IMR-90 (cell line): Measurements from ENCODE around the gene RAP1A.

Experiments used
- BHLHE40 ChIP-seq: fragments of 150-350 bp; IDR thresholded peaks from 2 replicates; pipeline ENCODE4 v1.6.1; 2016; ENCODE audit warnings: mild to moderate bottlenecking, low read depth, low read length
- CEBPB ChIP-seq: IDR thresholded peaks from 2 replicates; pipeline ENCODE4 v1.6.1; 2012; ENCODE audit warnings: low read depth, low read length, improper control_type of control experiment
- CHD1 ChIP-seq: IDR thresholded peaks from 2 replicates; pipeline ENCODE4 v1.6.1; 2012; ENCODE audit warnings: low read depth, low read length, improper control_type of control experiment
- ELK1 ChIP-seq: fragments of 150-350 bp; IDR thresholded peaks from 2 replicates; pipeline ENCODE4 v1.6.1; 2016; ENCODE audit warnings: low read depth, mild to moderate bottlenecking, low read length, moderate library complexity, borderline replicate concordance
- MAFK ChIP-seq: IDR thresholded peaks from 2 replicates; pipeline ENCODE4 v1.6.1; 2012; ENCODE audit warnings: low read depth, low read length, improper control_type of control experiment
- MAZ ChIP-seq: IDR thresholded peaks from 2 replicates; pipeline ENCODE4 v1.6.1; 2012; ENCODE audit warnings: low read depth, mild to moderate bottlenecking, low read length, improper control_type of control experiment, moderate library complexity, borderline replicate concordance
- MXI1 ChIP-seq: IDR thresholded peaks from 2 replicates; pipeline ENCODE4 v1.6.1; 2012; ENCODE audit warnings: low read depth, mild to moderate bottlenecking, low read length, moderate library complexity, borderline replicate concordance
- POLR2A ChIP-seq: IDR thresholded peaks from 2 replicates; pipeline ENCODE4 v1.6.1; 2012; ENCODE audit warnings: mild to moderate bottlenecking, low read depth, low read length
- RAD21 ChIP-seq: IDR thresholded peaks from 2 replicates; pipeline ENCODE4 v1.6.1; 2012; ENCODE audit warnings: low read length, improper control_type of control experiment
- RCOR1 ChIP-seq: IDR thresholded peaks from 2 replicates; pipeline ENCODE4 v1.6.1; 2012; ENCODE audit warnings: mild to moderate bottlenecking, low read length, improper control_type of control experiment; ENCODE audit not compliant: insufficient replicate concordance
- RFX5 ChIP-seq: IDR thresholded peaks from 2 replicates; pipeline ENCODE4 v1.8.0; 2012; ENCODE audit warnings: low read depth, mild to moderate bottlenecking, low read length, moderate library complexity
- SMC3 ChIP-seq: fragments of 150-350 bp; IDR thresholded peaks from 2 replicates; pipeline ENCODE4 v1.6.1; 2016; ENCODE audit warnings: low read depth, mild to moderate bottlenecking, antibody characterized with exemption, low read length, moderate library complexity
- TF ChIP-seq, protein P1 (sequence below): conservative IDR thresholded peaks from 2 replicates; pipeline ENCODE4 v1.5.1; 2012; ENCODE audit warnings: mild to moderate bottlenecking, low read depth, low read length, improper control_type of control experiment
- TF ChIP-seq, protein P2 (sequence below): fragments of 150-350 bp; IDR thresholded peaks from 2 replicates; pipeline ENCODE4 v1.6.1; 2017; ENCODE audit warnings: mild to moderate bottlenecking, antibody characterized with exemption, low read length, low read depth

DNA sequence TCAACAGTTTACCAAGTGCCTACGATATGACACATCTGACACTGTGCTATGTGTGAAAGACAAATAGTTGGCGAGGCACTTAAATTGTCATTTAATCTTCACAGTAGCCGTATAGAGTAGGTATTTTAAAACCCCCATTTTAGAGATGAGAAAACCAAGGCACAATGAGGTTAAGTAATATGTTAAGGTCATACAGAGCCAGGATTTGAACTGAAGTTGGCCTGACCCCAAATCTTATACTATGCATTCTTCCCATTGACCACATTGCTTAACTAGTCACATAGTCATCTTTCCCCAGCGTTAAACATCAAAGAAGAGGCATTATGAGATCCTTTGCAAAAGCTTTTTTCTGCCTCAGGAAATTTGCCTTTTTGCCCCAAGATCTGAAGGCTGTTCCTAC lies 115.7 kb downstream of the RAP1A start:
- TF ChIP-seq, protein P1, sequence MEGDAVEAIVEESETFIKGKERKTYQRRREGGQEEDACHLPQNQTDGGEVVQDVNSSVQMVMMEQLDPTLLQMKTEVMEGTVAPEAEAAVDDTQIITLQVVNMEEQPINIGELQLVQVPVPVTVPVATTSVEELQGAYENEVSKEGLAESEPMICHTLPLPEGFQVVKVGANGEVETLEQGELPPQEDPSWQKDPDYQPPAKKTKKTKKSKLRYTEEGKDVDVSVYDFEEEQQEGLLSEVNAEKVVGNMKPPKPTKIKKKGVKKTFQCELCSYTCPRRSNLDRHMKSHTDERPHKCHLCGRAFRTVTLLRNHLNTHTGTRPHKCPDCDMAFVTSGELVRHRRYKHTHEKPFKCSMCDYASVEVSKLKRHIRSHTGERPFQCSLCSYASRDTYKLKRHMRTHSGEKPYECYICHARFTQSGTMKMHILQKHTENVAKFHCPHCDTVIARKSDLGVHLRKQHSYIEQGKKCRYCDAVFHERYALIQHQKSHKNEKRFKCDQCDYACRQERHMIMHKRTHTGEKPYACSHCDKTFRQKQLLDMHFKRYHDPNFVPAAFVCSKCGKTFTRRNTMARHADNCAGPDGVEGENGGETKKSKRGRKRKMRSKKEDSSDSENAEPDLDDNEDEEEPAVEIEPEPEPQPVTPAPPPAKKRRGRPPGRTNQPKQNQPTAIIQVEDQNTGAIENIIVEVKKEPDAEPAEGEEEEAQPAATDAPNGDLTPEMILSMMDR = no peak
- TF ChIP-seq, protein P2, sequence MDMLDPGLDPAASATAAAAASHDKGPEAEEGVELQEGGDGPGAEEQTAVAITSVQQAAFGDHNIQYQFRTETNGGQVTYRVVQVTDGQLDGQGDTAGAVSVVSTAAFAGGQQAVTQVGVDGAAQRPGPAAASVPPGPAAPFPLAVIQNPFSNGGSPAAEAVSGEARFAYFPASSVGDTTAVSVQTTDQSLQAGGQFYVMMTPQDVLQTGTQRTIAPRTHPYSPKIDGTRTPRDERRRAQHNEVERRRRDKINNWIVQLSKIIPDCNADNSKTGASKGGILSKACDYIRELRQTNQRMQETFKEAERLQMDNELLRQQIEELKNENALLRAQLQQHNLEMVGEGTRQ = no peak
- no peak for TF ChIP-seq ELK1
- TF ChIP-seq CHD1 = no peak
- TF ChIP-seq POLR2A = no peak
- no peak for TF ChIP-seq RFX5
- no peak for TF ChIP-seq BHLHE40
- no peak for TF ChIP-seq RAD21
- no peak for TF ChIP-seq SMC3
- TF ChIP-seq CEBPB = 0 out of 2 replicates have a peak, but pooled peaks have one; percentile 14
- no peak for TF ChIP-seq RCOR1
- TF ChIP-seq MAZ = no peak
- no peak for TF ChIP-seq MXI1
- no peak for TF ChIP-seq MAFK
